Caco-2 (cell line): ENCODE results near the gene SIRT1. TPM values are rescaled to one million over a fixed set of nuclear protein-coding genes. Genes with fewer than 3 reads are reported as not detected.

Experiments used
- BruUV-seq: library from RNA; stranded (reverse); fragments of 400-500 nt; replicated peaks from 2 replicates; lab custom pipeline; 2021; lab: Mats Ljungman, UMichigan
- CTCF ChIA-PET: fragments of 300-600 bp; sonication (Branson Sonifier 250); formaldehyde crosslinking; loops from one replicate; lab custom pipeline; 2022; ENCODE audit warnings: antibody characterized with exemption; lab: Charles Lee
- POLR2A ChIA-PET: fragments of 300-600 bp; sonication (Branson Sonifier 250); formaldehyde crosslinking; loops from one replicate; lab custom pipeline; 2022; ENCODE audit warnings: antibody characterized with exemption; lab: Charles Lee
- DNase-seq, 2 experiments: peaks; one replicate each; pipeline versions ENCODE4 v3.0.0 to v3.0.0-alpha.2; 2020 to 2022
- H3K27me3 ChIP-seq: replicated peaks from 2 replicates; pipeline ENCODE4 v1.6.0; 2011; ENCODE audit warnings: low read length; ENCODE audit not compliant: control insufficient read depth, insufficient read depth
- H3K36me3 ChIP-seq: 2 replicates; pipeline ENCODE4 v1.5.1; 2011; ENCODE audit warnings: low read length; ENCODE audit not compliant: control insufficient read depth, insufficient read depth
- H3K4me1 ChIP-seq: fragments of 250-450 bp; sonication (Bioruptor Pico); 2 replicates; pipeline ENCODE4 v1.5.1; 2020; ENCODE audit warnings: mild to moderate bottlenecking
- H3K4me3 ChIP-seq: 2 replicates; pipeline ENCODE4 v1.5.1; 2011; ENCODE audit warnings: low read depth, mild to moderate bottlenecking, control low read depth, low read length
- H3K9me3 ChIP-seq: fragments of 250-450 bp; sonication (Bioruptor Pico); 2 replicates; pipeline ENCODE4 v1.5.1; 2020; ENCODE audit warnings: mild to moderate bottlenecking, moderate library complexity
- H3K27ac Mint-ChIP-seq: one replicate; pipeline ENCODE4 v1.8.0; 2022; ENCODE audit warnings: mixed read lengths; ENCODE audit not compliant: unreplicated experiment
- H3K27me3 Mint-ChIP-seq: one replicate; pipeline ENCODE4 v1.8.0; 2022; ENCODE audit warnings: mixed read lengths; ENCODE audit not compliant: insufficient read depth, unreplicated experiment
- H3K36me3 Mint-ChIP-seq: one replicate; pipeline ENCODE4 v1.8.0; 2022; ENCODE audit warnings: mild to moderate bottlenecking, mixed read lengths; ENCODE audit not compliant: insufficient read depth, unreplicated experiment
- H3K4me1 Mint-ChIP-seq: one replicate; pipeline ENCODE4 v1.8.0; 2022; ENCODE audit warnings: low read depth, mixed read lengths; ENCODE audit not compliant: unreplicated experiment
- H3K4me3 Mint-ChIP-seq: one replicate; pipeline ENCODE4 v1.8.0; 2022; ENCODE audit warnings: mild to moderate bottlenecking, moderate library complexity, mixed read lengths; ENCODE audit not compliant: unreplicated experiment
- H3K9me3 Mint-ChIP-seq: one replicate; pipeline ENCODE4 v1.8.0; 2022; ENCODE audit warnings: mixed read lengths; ENCODE audit not compliant: unreplicated experiment
- CTCF ChIP-seq, 2 experiments: fragments of 200-600 bp in 1 of 2; IDR thresholded peaks; 1 replicate in 1 of 2; 2 replicates in 1 of 2; pipeline versions ENCODE4 v1.5.1 to v1.8.0; 2011 to 2022; ENCODE audit warnings: antibody characterized with exemption in 1 of 2, control low read depth in 1 of 2, inconsistent platforms in 1 of 2, low read depth in 1 of 2, low read length in 1 of 2, mild to moderate bottlenecking in 1 of 2, moderate library complexity in 1 of 2; ENCODE audit not compliant: insufficient read depth in 1 of 2, severe bottlenecking in 1 of 2, unreplicated experiment in 1 of 2
- intact Hi-C: fragments of 100-400 bp; cut with micrococcal nuclease; formaldehyde crosslinking; loops from one replicate; pipeline ENCODE4 v1.10.0; 2022; ENCODE audit not compliant: unreplicated experiment
- total RNA-seq: library from RNA; stranded (reverse); gene quantifications from 2 replicates; pipeline ENCODE4 v1.2.3, GENCODE V29; 2022

Gene SIRT1
- total RNA-seq, 1 experiment from 2014 or later, result 43.1 TPM

- TF ChIP-seq CTCF (IDR thresholded peaks at IDR 0.05; ENCODE audit: insufficient read depth in 1 of 2, low read depth in 1 of 2, low read length in 1 of 2, severe bottlenecking in 1 of 2, unreplicated experiment in 1 of 2), result no peak
- Histone ChIP-seq H3K4me3 (no peak overlapping the region), H3K4me1 (no peaks in the 10 kb centered on the region), H3K9me3 (no peaks in the 10 kb centered on the region), H3K27me3 (no peaks in the 10 kb centered on the region), H3K36me3 (no peaks in the 10 kb centered on the region; the same call in 1 of the 2 replicates)
- Mint-ChIP-seq H3K9me3 (no peaks in the 10 kb centered on the region), H3K4me1 (no peaks in the 10 kb centered on the region), H3K36me3 (peaks cover 38% of the 10 kb centered on the region), H3K27me3 (no peaks in the 10 kb centered on the region), H3K4me3 (no peak overlapping the region), H3K27ac (no peak overlapping the region)
- intact Hi-C loops, result loop anchor here (5.0 kb wide), 1 partner anchor 286 kb away; no protein-coding TSS in a partner anchor
- CTCF ChIA-PET, result interaction anchor here (1.9 kb wide), 1 partner anchor 66 kb away, joined by 7 read pairs; no protein-coding TSS in a partner anchor
- no TSS peak for BruUV-seq
- no peak for DNase-seq
- POLR2A ChIA-PET, result interaction anchor here (0.7 kb wide), 1 partner anchor 28 kb away, joined by 3 read pairs; no protein-coding TSS in a partner anchor
Measured at GRCh38 chr10:67921065-67921464, 36.6 kb downstream of the SIRT1 start.

GRCh38 chr10:67923551-67923950, 39.1 kb downstream of the SIRT1 start:
- H3K27me3 ChIP-seq, result no peaks in the 10 kb centered on the region
- intact Hi-C loops, result loop anchor here (5.0 kb wide), 1 partner anchor 284 kb away; no protein-coding TSS in a partner anchor
- no peaks in the 10 kb centered on the region for H3K27me3 Mint-ChIP-seq
- no peak for TF ChIP-seq CTCF (IDR thresholded peaks at IDR 0.05; ENCODE audit: insufficient read depth in 1 of 2, low read depth in 1 of 2, low read length in 1 of 2, severe bottlenecking in 1 of 2, unreplicated experiment in 1 of 2)
- POLR2A ChIA-PET, result no interaction called here
- no peaks in the 10 kb centered on the region for H3K4me1 ChIP-seq
- DNase-seq, result no peak
- no peak overlapping the region for H3K4me3 ChIP-seq
- no peaks in the 10 kb centered on the region for H3K9me3 Mint-ChIP-seq
- no peak overlapping the region for H3K4me3 Mint-ChIP-seq
- H3K9me3 ChIP-seq, result no peaks in the 10 kb centered on the region
- no peak overlapping the region for H3K27ac Mint-ChIP-seq
- CTCF ChIA-PET, result no interaction called here
- H3K36me3 Mint-ChIP-seq, result peaks cover 22% of the 10 kb centered on the region
- no peaks in the 10 kb centered on the region for H3K4me1 Mint-ChIP-seq
- no TSS peak for BruUV-seq
- H3K36me3 ChIP-seq, result no peaks in the 10 kb centered on the region; the same call in 1 of the 2 replicates

DNA sequence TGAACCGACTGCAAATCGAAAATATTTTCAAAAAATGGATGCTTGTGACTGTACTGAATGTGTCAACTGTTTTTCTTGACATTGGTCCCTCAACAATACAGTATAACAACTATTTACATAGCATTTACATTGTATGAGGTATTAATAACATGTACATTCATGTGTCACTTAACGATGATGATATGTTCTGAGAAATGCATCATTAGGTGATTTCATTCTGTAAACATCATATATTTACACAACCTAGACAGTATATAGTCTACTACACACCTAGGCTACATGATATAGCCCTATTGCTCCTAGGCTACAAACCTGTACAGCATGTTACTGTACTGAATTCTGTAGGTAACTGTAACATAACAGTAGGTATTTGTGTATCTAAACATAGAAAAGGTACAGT, 39.7 kb downstream of the SIRT1 start:
- no peaks in the 10 kb centered on the region for H3K4me1 ChIP-seq
- no peak for TF ChIP-seq CTCF (IDR thresholded peaks at IDR 0.05; ENCODE audit: insufficient read depth in 1 of 2, low read depth in 1 of 2, low read length in 1 of 2, severe bottlenecking in 1 of 2, unreplicated experiment in 1 of 2)
- H3K27me3 Mint-ChIP-seq, result no peaks in the 10 kb centered on the region

More for the DNA sequence above, 39.7 kb downstream of the SIRT1 start:
- no peaks in the 10 kb centered on the region for H3K4me1 Mint-ChIP-seq
- CTCF ChIA-PET, result no interaction called here
- no peak overlapping the region for H3K27ac Mint-ChIP-seq
- Histone ChIP-seq H3K36me3 (no peaks in the 10 kb centered on the region), H3K4me3 (no peak overlapping the region), H3K9me3 (no peaks in the 10 kb centered on the region), H3K27me3 (no peaks in the 10 kb centered on the region)
- no peak for DNase-seq
- no TSS peak for BruUV-seq
- intact Hi-C loops, result loop anchor here (5.0 kb wide), 1 partner anchor 283 kb away; no protein-coding TSS in a partner anchor
- H3K36me3 Mint-ChIP-seq, result peaks cover 17% of the 10 kb centered on the region
- no peak overlapping the region for H3K4me3 Mint-ChIP-seq
- H3K9me3 Mint-ChIP-seq, result no peaks in the 10 kb centered on the region
- POLR2A ChIA-PET, result no interaction called here
